ENCODE data around the gene LCP1.

LCP1 gene

GRCh38 chr13:46197299-46198048 is 15.5 kb upstream of the LCP1 start:
- no peak for TF ChIP-seq CTCF (IDR thresholded peaks at IDR 0.05; ENCODE audit: insufficient read depth, low read depth, low read length, missing control alignments)
- DNase-seq (ENCODE audit: low read depth) = no peak
- H3K4me3 ChIP-seq (ENCODE audit: low read depth, low read length) = no peak overlapping the region

GRCh38 chr13:46195016-46195415 is 13.0 kb upstream of the LCP1 start:
- TF ChIP-seq CTCF (IDR thresholded peaks at IDR 0.05; ENCODE audit: insufficient read depth, low read depth, low read length, missing control alignments) = no peak
- DNase-seq (ENCODE audit: low read depth) = no peak
- no peak overlapping the region for H3K4me3 ChIP-seq (ENCODE audit: low read depth, low read length)

- no peak overlapping the region for H3K4me3 ChIP-seq (ENCODE audit: low read depth, low read length)
- DNase-seq (ENCODE audit: low read depth) = no peak
- TF ChIP-seq CTCF (IDR thresholded peaks at IDR 0.05; ENCODE audit: insufficient read depth, low read depth, low read length, missing control alignments) = no peak
Observed at GRCh38 chr13:46192412-46192811, 10.4 kb upstream of the LCP1 start.

GRCh38 chr13:46185634-46186033 is 3.7 kb upstream of the LCP1 start:
- no peak for DNase-seq (ENCODE audit: low read depth)
- TF ChIP-seq CTCF (IDR thresholded peaks at IDR 0.05; ENCODE audit: insufficient read depth, low read depth, low read length, missing control alignments) = no peak
- H3K4me3 ChIP-seq (ENCODE audit: low read depth, low read length) = no peak overlapping the region

- DNase-seq (ENCODE audit: low read depth) = peak; percentile 89
- TF ChIP-seq CTCF (IDR thresholded peaks at IDR 0.05; ENCODE audit: insufficient read depth, low read depth, low read length, missing control alignments) = peak; percentile 88
- peak overlapping the region; percentile 95 for H3K4me3 ChIP-seq (ENCODE audit: low read depth, low read length)
Observed at GRCh38 chr13:46184277-46184699, 2.3 kb upstream of the LCP1 start.

GRCh38 chr13:46183018-46183946 is 1.3 kb upstream of the LCP1 start:
- TF ChIP-seq CTCF (IDR thresholded peaks at IDR 0.05; ENCODE audit: insufficient read depth, low read depth, low read length, missing control alignments) = no peak
- peak; percentile 45 for DNase-seq (ENCODE audit: low read depth)
- H3K4me3 ChIP-seq (ENCODE audit: low read depth, low read length) = peak overlapping the region; percentile 95
